Suppressor macrophage (primary cell): ENCODE data around the gene SEPHS2.
"Not testable (repeated sequence)": the region's sequence is repeated elsewhere in the genome, so short reads cannot be mapped to it uniquely, and the experiment has no call there.

Experiments used
- DNase-seq, 4 experiments: peaks; one replicate each; pipeline ENCODE4 v3.0.0-alpha.2; 2020 to 2022
- total RNA-seq, 17 experiments: gene quantifications; one replicate each; lab custom pipeline; 2026; ENCODE audit warnings: mixed read lengths in 6 of 17, inconsistent platforms in 3 of 17; lab: John Stamatoyannopoulos, UW

SEPHS2 gene
- 13.1 to 96.4 (median 53.0) reads per million in 17 experiments for total RNA-seq

GRCh38 chr16:30445408-30446202, at the start of gene SEPHS2:
SEPHS2 (minus strand) TSS chr16:30445874; CDS start chr16:30445727, 147 bp downstream.
- DNase-seq: peak; percentile 98 to 100 (median 98)

GRCh38 chr16:30494709-30495108, 49.0 kb upstream of the SEPHS2 start:
- no peak for DNase-seq

GRCh38 chr16:30493941-30494488, 48.3 kb upstream of the SEPHS2 start:
- no peak for DNase-seq

- peak; percentile 61 to 81 (median 61) for DNase-seq
Measured at GRCh38 chr16:30491744-30492308, 46.2 kb upstream of the SEPHS2 start.

GRCh38 chr16:30491229-30491628, 45.6 kb upstream of the SEPHS2 start:
- no peak for DNase-seq

- DNase-seq: no peak
Measured at GRCh38 chr16:30490210-30490609, 44.5 kb upstream of the SEPHS2 start.

- peak; percentile 48 to 75 (median 65) for DNase-seq
Measured at GRCh38 chr16:30488764-30489605, 43.3 kb upstream of the SEPHS2 start.

- DNase-seq: no peak
Measured at GRCh38 chr16:30485818-30486436, 40.3 kb upstream of the SEPHS2 start.

- no peak for DNase-seq
Measured at GRCh38 chr16:30484887-30485286, 39.2 kb upstream of the SEPHS2 start.

GRCh38 chr16:30482366-30482765, 36.7 kb upstream of the SEPHS2 start:
- no peak for DNase-seq

- DNase-seq: peak in 3 of 4 experiments; percentile 30 to 54 (median 35)
Measured at GRCh38 chr16:30481381-30481780, 35.7 kb upstream of the SEPHS2 start.

GRCh38 chr16:30478766-30479478, 33.2 kb upstream of the SEPHS2 start:
- DNase-seq: peak in 3 of 4 experiments; percentile 50 to 64 (median 53)

- DNase-seq: not testable (repeated sequence)
Measured at GRCh38 chr16:30477773-30478172, 32.1 kb upstream of the SEPHS2 start.

- no peak for DNase-seq
Measured at GRCh38 chr16:30476991-30477390, 31.3 kb upstream of the SEPHS2 start.

- DNase-seq: no peak
Measured at GRCh38 chr16:30474684-30475083, 29.0 kb upstream of the SEPHS2 start.

GRCh38 chr16:30474074-30474452, 28.4 kb upstream of the SEPHS2 start:
- DNase-seq: no peak

GRCh38 chr16:30473231-30474073, 27.8 kb upstream of the SEPHS2 start:
- DNase-seq: peak; percentile 67 to 87 (median 78)

- DNase-seq: peak; percentile 89 to 96 (median 93)
Measured at GRCh38 chr16:30472328-30472942, 26.8 kb upstream of the SEPHS2 start, which contains the start of gene ITGAL. ITGAL (plus strand) TSS chr16:30472742; CDS start chr16:30472838, 96 bp downstream.

- DNase-seq: no peak
Measured at GRCh38 chr16:30470632-30470995, 24.9 kb upstream of the SEPHS2 start.

- DNase-seq: no peak
Measured at GRCh38 chr16:30470170-30470512, 24.5 kb upstream of the SEPHS2 start.
